Mucosa of descending colon (tissue), 3 donors: ENCODE results near the gene ADGRF1. TPM values are rescaled to one million over a fixed set of nuclear protein-coding genes. Genes with fewer than 3 reads are reported as not detected.

Source experiments
- ATAC-seq: fragments of 200-7000 bp; cut with Tn5 transposase; one replicate; pipeline ENCODE4 v1.9.1; 2020; ENCODE audit warnings: mild to moderate bottlenecking, moderate library complexity
- DNase-seq, 3 donors: peaks; one replicate each; pipeline ENCODE4 v3.0.0-alpha.2; 2020
- H3K36me3 ChIP-seq: fragments of 200-600 bp; one replicate; pipeline ENCODE4 v1.8.0; 2021; ENCODE audit warnings: low read depth, mild to moderate bottlenecking
- H3K4me1 ChIP-seq: fragments of 200-600 bp; one replicate; pipeline ENCODE4 v1.8.0; 2021; ENCODE audit warnings: low read depth, mild to moderate bottlenecking
- H3K4me3 ChIP-seq: fragments of 200-600 bp; one replicate; pipeline ENCODE4 v1.8.0; 2021; ENCODE audit warnings: mild to moderate bottlenecking
- H3K9me3 ChIP-seq: fragments of 200-600 bp; one replicate; pipeline ENCODE4 v1.8.0; 2021; ENCODE audit warnings: mild to moderate bottlenecking
- intact Hi-C, 2 donors: fragments of 100-400 bp; cut with DNase I in 1 of 2; cut with micrococcal nuclease in 1 of 2; formaldehyde crosslinking; loops; one replicate each; pipeline versions ENCODE4 v1.11.0 to v1.11.1; 2022; cut with DNase I, micrococcal nuclease
- total RNA-seq, 3 donors: library from RNA; stranded (reverse); fragmentation: NEBNext Ultra II Directional in 2 of 3; extraction: Animal tissue kit (Norgen Biotek cat#: 25700) in 2 of 3; gene quantifications; one replicate each; pipeline versions ENCODE4 v1.2.1 to v1.2.4, GENCODE V29; 2021 to 2023
- TF ChIP-seq, protein P1 (sequence below): fragments of 200-600 bp; IDR thresholded peaks from one replicate; pipeline ENCODE4 v1.8.0; 2022; ENCODE audit warnings: antibody characterized with exemption, mild to moderate bottlenecking
- donor health status: DM: no; HTN: no; CAD: no; lungs with moderate emphysema.
- donor health status: DM: no; HTN: no; CAD: no.
- donor health status: DM: no; HTN: yes; CAD: no.

ADGRF1 gene
- total RNA-seq, 3 donors from 2014 or later: 1.2 to 3.3 (median 1.8) TPM

GRCh38 chr6:46964716-46965519 is 77.2 kb downstream of the ADGRF1 start:
- DNase-seq: no peak
- Histone ChIP-seq H3K36me3 (no peaks in the 10 kb centered on the region), H3K4me1 (no peaks in the 10 kb centered on the region), H3K4me3 (no peak overlapping the region), H3K9me3 (no peaks in the 10 kb centered on the region)
- ATAC-seq: no peak
- TF ChIP-seq, protein P1, sequence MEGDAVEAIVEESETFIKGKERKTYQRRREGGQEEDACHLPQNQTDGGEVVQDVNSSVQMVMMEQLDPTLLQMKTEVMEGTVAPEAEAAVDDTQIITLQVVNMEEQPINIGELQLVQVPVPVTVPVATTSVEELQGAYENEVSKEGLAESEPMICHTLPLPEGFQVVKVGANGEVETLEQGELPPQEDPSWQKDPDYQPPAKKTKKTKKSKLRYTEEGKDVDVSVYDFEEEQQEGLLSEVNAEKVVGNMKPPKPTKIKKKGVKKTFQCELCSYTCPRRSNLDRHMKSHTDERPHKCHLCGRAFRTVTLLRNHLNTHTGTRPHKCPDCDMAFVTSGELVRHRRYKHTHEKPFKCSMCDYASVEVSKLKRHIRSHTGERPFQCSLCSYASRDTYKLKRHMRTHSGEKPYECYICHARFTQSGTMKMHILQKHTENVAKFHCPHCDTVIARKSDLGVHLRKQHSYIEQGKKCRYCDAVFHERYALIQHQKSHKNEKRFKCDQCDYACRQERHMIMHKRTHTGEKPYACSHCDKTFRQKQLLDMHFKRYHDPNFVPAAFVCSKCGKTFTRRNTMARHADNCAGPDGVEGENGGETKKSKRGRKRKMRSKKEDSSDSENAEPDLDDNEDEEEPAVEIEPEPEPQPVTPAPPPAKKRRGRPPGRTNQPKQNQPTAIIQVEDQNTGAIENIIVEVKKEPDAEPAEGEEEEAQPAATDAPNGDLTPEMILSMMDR: no peak
- intact Hi-C loops: no loop called here

DNA sequence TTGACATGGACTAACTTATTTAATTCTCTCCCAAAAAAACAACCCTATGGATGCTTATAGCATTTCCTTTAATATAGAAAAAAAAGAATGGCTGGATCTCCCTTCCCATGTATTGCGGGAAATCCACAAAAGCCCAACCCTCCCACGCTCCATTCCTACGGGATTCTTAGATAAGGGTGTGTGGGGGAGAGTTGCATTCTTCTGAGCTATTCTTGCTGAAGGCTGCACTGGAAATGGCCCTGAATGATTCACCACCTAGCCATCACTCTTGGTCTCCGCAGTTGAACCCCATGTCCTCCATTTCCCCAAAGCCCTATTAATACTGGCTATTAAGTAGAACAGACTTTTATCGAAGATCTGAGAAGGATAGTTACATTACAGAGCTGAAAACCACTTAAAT is 78.5 kb downstream of the ADGRF1 start:
- intact Hi-C loops: no loop called here
- DNase-seq (no peak), ATAC-seq (no peak)
- Histone ChIP-seq H3K36me3 (no peaks in the 10 kb centered on the region), H3K4me3 (no peak overlapping the region), H3K4me1 (no peaks in the 10 kb centered on the region), H3K9me3 (no peaks in the 10 kb centered on the region)
- TF ChIP-seq, protein P1: no peak

GRCh38 chr6:46963039-46963438 is 79.1 kb downstream of the ADGRF1 start:
- ATAC-seq: no peak
- DNase-seq: no peak

GRCh38 chr6:46961711-46962110 is 80.4 kb downstream of the ADGRF1 start:
- TF ChIP-seq, protein P1: no peak
- Histone ChIP-seq H3K36me3 (no peaks in the 10 kb centered on the region), H3K4me3 (no peak overlapping the region), H3K9me3 (no peaks in the 10 kb centered on the region), H3K4me1 (no peaks in the 10 kb centered on the region)
- ATAC-seq (no peak), DNase-seq (no peak)
- intact Hi-C loops: no loop called here

More at GRCh38 chr6:46963039-46963438, 79.1 kb downstream of the ADGRF1 start:
- Histone ChIP-seq H3K9me3 (no peaks in the 10 kb centered on the region), H3K4me3 (no peak overlapping the region), H3K36me3 (no peaks in the 10 kb centered on the region), H3K4me1 (no peaks in the 10 kb centered on the region)
- intact Hi-C loops: no loop called here
- TF ChIP-seq, protein P1: no peak

- H3K9me3 ChIP-seq: no peaks in the 10 kb centered on the region
- no peaks in the 10 kb centered on the region for H3K4me1 ChIP-seq
- no peak for DNase-seq
- H3K36me3 ChIP-seq: no peaks in the 10 kb centered on the region
- intact Hi-C loops: no loop called here
- H3K4me3 ChIP-seq: no peak overlapping the region
- TF ChIP-seq, protein P1: no peak
- ATAC-seq: no peak
Measured at GRCh38 chr6:46961232-46961631, 80.9 kb downstream of the ADGRF1 start.
